GM18909 (cell line): ENCODE data around the gene STAP1.
"Not testable (repeated sequence)": the region's sequence is repeated elsewhere in the genome, so short reads cannot be mapped to it uniquely, and the experiment has no call there.

Experiments used
- ATAC-seq: cut with Tn5 transposase; IDR thresholded peaks from one replicate; pipeline ENCODE4 v1.9.1; 2021; ENCODE audit warnings: mild to moderate bottlenecking; ENCODE audit not compliant: unreplicated experiment, poor library complexity

Gene STAP1

DNA sequence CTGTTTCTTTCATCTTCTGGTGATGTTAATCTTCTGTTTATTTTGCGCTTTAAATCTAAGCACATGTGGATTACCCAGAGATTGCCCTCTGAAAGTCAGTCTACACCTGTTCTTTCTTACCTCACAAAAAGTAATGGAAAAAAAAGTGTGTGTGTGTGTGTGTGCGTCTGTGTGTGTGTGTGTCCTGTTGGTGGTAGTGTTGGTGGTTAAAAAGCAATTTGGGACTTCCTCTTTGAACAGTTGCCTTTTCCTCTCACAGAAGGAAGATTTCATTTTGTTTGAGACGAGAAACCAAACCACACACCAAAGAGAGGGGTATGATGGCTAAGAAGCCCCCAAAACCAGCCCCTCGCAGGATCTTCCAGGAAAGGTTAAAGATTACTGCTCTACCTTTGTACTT, at the start of gene STAP1:
Gene STAP1 (plus strand): TSS at position 235 of the 400 bp plus-strand sequence. CDS start 83 bp downstream, at position 318.
- ATAC-seq, result peak; percentile 71

- ATAC-seq, result no peak
Measured at GRCh38 chr4:67512501-67512900, 46.0 kb upstream of the STAP1 start.

- ATAC-seq, result no peak
Measured at GRCh38 chr4:67520141-67520540, 38.4 kb upstream of the STAP1 start.

- ATAC-seq, result peak; percentile 84
Measured at GRCh38 chr4:67521506-67521905, 37.0 kb upstream of the STAP1 start.

DNA sequence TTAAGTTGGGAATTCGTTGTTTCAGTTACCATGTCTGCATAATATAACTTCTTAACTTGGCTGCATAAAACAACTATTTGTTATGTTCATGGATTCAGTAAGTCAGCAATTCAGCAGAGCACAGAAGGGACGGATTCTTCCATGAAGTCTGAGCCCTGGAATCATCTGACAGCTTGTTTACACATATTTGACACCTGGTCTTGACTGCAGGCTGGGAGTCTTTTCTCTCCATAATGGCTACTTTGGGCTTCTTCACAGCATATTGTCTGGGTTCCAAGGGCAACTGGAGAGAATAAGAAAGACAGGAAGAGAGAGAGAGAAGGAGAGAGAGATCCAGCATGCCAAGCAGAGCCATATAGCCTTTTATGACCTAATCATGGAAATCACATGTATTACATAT, 36.3 kb upstream of the STAP1 start:
- no peak for ATAC-seq

GRCh38 chr4:67522851-67523671, 35.5 kb upstream of the STAP1 start:
- ATAC-seq, result no peak

DNA sequence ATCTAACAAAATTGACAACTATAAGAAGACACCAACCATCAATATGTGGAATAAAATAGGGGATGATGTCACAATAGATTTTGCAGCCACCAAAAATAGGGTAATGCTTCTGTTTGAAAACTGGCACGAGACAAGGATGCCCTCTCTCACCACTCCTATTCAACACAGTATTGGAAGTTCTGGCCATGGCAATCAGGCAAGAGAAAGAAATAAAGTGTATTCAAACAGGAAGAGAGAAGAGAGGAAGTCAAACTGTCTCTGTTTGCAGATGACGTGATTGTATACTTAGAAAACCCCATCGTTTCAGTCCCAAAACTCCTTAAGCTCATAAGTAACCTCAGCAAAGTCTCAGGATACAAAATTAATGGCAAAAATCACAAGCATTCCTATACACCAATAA, 34.4 kb upstream of the STAP1 start:
- ATAC-seq, result not testable (repeated sequence)

DNA sequence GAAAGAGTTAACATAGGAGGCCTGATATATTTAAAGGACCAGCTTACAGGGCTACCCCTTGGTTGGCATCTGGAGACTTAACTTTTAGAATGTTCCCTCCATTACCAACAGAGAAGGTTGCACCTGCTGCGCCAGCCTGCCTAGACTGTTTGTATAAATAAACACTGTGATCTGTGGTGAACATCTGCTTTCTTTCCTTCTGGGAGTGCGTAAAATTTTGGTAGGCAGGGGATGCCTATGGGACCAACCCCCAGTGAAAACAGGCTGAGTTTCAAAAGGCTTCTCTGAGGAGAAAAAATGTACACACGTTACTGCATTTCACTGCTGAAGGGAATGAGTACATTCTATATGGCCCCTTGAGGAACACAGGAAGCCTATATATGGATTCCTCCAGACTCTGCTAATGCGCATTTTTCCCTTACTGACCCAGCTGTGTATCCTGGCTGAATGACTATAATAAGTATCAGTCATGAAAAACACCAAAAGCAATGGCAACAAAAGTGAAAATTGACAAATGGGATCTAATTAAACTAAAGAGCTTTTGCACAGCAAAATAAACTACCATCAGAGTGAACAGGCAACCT, 27.1 kb upstream of the STAP1 start:
- ATAC-seq, result no peak

DNA sequence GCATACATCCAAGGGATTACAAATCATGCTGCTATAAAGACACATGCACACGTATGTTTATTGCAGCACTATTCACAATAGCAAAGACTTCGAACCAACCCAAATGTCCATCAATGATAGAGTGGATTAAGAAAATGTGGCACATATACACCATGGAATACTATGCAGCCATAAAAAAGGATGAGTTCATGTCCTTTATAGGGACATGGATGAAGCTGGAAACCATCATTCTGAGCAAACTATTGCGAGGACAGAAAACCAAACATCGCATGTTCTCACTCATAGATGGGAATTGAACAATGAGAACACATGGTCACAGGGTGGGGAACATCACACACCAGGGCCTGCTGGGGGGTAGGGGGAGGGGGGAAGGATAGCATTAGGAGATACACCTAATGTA, 26.1 kb upstream of the STAP1 start:
- not testable (repeated sequence) for ATAC-seq

GRCh38 chr4:67533112-67533511, 25.4 kb upstream of the STAP1 start:
- no peak for ATAC-seq

- no peak for ATAC-seq
Measured at GRCh38 chr4:67535280-67535840, 23.2 kb upstream of the STAP1 start.

DNA sequence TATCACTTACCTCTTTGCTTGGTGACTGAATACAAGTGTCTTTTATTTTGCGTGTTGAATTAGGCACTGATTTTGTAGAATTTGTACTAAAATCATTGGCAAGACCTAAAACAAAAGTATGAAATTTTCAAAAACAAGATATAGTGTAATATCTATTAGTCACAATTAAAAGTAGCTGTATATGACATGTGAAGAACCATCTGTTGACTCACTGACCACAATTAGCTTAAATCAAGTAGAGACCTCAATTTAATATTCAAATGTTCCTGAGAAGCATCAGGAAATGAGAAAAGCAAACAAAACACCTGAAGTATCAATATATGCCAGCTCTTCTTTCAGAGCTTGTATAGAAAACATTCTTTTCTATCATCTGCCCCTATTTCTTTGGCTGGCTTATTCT, 18.7 kb upstream of the STAP1 start:
- ATAC-seq, result no peak

DNA sequence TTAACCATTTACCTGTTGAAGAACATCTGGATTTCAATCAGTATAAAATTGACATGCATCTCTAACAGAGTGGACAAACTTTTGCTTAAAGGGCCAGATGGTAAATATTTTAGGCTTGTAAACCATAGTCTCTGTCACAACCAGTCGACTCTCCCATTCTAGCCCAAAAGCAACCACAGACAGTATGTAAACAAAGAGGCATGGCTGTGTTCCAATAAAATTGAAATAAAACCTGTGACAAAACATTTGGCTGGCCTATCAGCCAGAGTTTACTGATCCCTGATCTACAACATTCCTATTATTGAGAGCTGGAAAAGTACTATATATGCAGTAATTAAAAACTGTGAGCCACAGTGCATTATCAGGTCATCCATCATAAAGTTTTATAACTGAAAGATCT, 16.5 kb upstream of the STAP1 start:
- no peak for ATAC-seq

GRCh38 chr4:67545199-67546003, 13.1 kb upstream of the STAP1 start, which contains the start of gene CENPC:
Gene CENPC, minus strand, starts transcription at chr4:67545503. Its CDS starts 148 bp downstream, at chr4:67545355.
- ATAC-seq, result peak; percentile 97

DNA sequence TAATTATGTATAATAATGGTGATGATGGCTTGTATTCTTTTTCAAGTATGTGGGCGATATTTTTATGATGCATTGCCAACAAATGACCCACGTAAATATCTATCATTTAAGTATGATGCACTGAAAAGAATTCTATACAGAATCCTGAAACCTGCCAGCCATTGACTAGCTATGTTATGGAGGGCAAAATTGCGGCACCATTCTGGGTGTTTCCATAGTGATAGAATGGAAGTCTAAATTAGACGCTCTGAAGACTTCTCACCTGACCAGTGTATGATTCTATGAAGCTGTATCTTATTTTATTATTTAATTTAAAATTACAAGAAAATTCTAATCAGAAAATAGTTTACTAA, 12.5 kb upstream of the STAP1 start:
- no peak for ATAC-seq

- no peak for ATAC-seq
Measured at GRCh38 chr4:67546971-67547370, 11.6 kb upstream of the STAP1 start.

GRCh38 chr4:67549123-67549522, 9.4 kb upstream of the STAP1 start:
- ATAC-seq, result peak; percentile 27

GRCh38 chr4:67550451-67550850, 8.1 kb upstream of the STAP1 start:
- ATAC-seq, result peak; percentile 42

- ATAC-seq, result peak; percentile 32
Measured at GRCh38 chr4:67550857-67551256, 7.7 kb upstream of the STAP1 start.

DNA sequence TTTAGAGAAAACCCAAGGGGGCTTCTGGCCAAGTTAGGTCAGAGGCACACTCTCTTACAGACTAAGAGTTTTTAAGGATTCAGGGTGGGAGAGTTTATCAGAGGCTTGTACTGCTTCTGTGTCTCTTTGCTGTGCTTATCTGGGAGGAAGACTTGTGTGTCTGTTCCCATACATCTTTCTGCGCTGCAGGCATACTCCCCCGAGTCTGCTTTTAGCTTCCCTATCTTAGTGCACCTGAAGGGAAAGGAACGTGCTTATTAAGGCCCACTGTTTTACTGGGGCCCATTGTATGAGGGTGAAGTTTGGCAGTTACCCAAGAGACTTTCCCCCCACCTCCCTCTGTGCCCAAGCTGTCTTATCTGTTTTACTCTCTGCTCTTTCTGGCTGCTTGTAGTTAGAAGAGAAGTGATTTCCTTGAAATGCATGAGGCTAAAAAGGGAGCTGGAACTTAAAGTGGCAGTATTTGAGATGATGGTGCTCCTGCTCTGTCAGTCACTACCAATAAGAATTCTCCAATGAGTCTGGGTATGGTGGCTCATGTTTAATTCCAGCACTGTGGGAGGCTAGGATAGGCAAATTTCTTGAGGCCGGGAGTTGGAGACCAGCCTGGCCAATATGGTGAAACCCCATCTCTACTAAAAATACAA, 6.3 kb upstream of the STAP1 start:
- ATAC-seq, result not testable (repeated sequence)
